Progenitor cell of endocrine pancreas (in vitro differentiated cells): ENCODE measurements around the gene DDX55. TPM values are rescaled to one million over a fixed set of nuclear protein-coding genes. Genes with fewer than 3 reads are reported as not detected.

Experiments
- DNase-seq: peaks from one replicate; pipeline ENCODE4 v3.0.0; 2021; ENCODE audit warnings: low spot score; ENCODE audit not compliant: unreplicated experiment
- H3K27ac Mint-ChIP-seq: 2 replicates; pipeline ENCODE4 v1.8.0; 2021; ENCODE audit warnings: mild to moderate bottlenecking, moderate library complexity, mixed read lengths
- H3K27me3 Mint-ChIP-seq: 2 replicates; pipeline ENCODE4 v1.8.0; 2021; ENCODE audit warnings: mixed read lengths
- H3K36me3 Mint-ChIP-seq: 2 replicates; pipeline ENCODE4 v1.8.0; 2022; ENCODE audit warnings: mixed read lengths; ENCODE audit not compliant: insufficient read depth
- H3K4me1 Mint-ChIP-seq: 2 replicates; pipeline ENCODE4 v1.8.0; 2021; ENCODE audit warnings: low read depth, mixed read lengths
- H3K4me3 Mint-ChIP-seq: 2 replicates; pipeline ENCODE4 v1.8.0; 2021; ENCODE audit warnings: low read depth, mild to moderate bottlenecking, moderate library complexity, mixed read lengths
- H3K9me3 Mint-ChIP-seq: 2 replicates; pipeline ENCODE4 v1.8.0; 2021; ENCODE audit warnings: low read depth, mixed read lengths
- total RNA-seq: library from RNA; stranded (reverse); gene quantifications from 2 replicates; pipeline ENCODE4 v1.2.1, GENCODE V29; 2021
- TF ChIP-seq, protein P1 (sequence below): fragments of 200-600 bp; sonication (generic); IDR thresholded peaks from one replicate; pipeline ENCODE4 v1.5.0; 2021; ENCODE audit warnings: antibody characterized with exemption, mild to moderate bottlenecking; ENCODE audit not compliant: unreplicated experiment

The DDX55 gene
- total RNA-seq, 1 donor from 2014 or later: 33.0 TPM

DNA sequence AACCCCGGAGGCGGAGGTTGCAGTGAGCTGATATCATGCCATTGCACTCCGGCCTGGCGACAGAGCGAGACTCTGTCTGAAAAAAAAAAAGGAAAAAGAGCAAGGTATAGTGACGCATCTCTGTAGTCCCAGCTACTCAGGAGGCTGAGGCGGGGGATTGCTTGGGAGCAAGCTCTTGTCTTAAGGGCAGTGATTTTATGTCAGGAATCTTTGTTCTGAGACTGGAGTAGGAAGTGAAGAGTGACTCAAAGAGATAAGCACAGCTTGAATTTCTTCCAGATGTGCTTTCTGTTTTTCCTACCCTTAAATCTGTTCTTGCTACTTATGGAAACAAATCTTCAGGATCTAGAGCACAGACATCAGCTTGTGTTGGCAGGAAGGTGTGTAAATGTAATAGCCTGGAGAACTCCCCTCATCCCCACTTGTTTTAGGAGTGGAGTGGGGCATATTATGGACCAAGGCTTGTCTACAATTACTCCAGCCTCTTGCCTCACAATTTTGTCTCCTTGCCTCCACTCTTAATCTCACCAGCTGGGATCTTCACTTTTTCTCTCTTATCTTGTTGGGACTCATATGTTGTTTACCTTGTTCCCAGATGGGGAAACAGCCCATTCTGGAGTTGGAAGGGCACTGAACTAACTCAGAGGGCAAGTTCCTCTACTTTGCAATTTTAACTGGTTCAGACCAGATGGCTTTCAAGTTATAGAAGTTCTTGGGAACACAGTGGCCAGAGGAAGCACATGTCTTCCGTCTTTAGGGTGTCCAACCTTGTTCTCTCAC lies 10.0 kb upstream of the DDX55 start:
- TF ChIP-seq, protein P1, sequence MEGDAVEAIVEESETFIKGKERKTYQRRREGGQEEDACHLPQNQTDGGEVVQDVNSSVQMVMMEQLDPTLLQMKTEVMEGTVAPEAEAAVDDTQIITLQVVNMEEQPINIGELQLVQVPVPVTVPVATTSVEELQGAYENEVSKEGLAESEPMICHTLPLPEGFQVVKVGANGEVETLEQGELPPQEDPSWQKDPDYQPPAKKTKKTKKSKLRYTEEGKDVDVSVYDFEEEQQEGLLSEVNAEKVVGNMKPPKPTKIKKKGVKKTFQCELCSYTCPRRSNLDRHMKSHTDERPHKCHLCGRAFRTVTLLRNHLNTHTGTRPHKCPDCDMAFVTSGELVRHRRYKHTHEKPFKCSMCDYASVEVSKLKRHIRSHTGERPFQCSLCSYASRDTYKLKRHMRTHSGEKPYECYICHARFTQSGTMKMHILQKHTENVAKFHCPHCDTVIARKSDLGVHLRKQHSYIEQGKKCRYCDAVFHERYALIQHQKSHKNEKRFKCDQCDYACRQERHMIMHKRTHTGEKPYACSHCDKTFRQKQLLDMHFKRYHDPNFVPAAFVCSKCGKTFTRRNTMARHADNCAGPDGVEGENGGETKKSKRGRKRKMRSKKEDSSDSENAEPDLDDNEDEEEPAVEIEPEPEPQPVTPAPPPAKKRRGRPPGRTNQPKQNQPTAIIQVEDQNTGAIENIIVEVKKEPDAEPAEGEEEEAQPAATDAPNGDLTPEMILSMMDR: no peak
- H3K4me1 Mint-ChIP-seq: peaks cover 2% of the 10 kb centered on the region
- H3K9me3 Mint-ChIP-seq: no peaks in the 10 kb centered on the region
- H3K27ac Mint-ChIP-seq: no peak overlapping the region
- no peak for DNase-seq
- no peak overlapping the region for H3K4me3 Mint-ChIP-seq
- peaks cover 16% of the 10 kb centered on the region for H3K36me3 Mint-ChIP-seq
- no peaks in the 10 kb centered on the region for H3K27me3 Mint-ChIP-seq

DNA sequence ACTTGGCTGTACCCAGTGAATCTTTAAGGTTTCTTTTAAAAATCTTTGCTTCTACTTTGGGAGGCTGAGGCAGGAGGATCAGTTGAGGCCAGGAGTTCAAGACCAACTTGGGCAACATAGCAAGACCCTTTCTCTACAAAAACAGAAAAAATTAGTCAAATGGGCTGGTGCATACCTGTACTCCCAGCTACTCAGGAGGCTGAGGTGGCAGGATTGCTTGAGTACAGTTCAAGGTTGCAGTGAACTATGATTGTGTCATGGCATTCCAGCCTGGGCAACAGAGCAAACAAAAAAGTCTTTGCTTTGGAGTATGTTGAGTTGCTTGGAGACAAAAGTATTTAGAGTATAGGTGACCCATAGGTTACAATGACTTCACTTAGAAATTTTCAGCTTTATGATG lies 6.2 kb upstream of the DDX55 start:
- peaks cover under 1% of the 10 kb centered on the region for H3K4me1 Mint-ChIP-seq
- H3K36me3 Mint-ChIP-seq: peaks cover 13% of the 10 kb centered on the region
- TF ChIP-seq, protein P1: no peak
- H3K4me3 Mint-ChIP-seq: no peak overlapping the region
- DNase-seq: no peak
- H3K27me3 Mint-ChIP-seq: no peaks in the 10 kb centered on the region
- no peaks in the 10 kb centered on the region for H3K9me3 Mint-ChIP-seq
- H3K27ac Mint-ChIP-seq: peak overlapping the region; percentile 69

DNA sequence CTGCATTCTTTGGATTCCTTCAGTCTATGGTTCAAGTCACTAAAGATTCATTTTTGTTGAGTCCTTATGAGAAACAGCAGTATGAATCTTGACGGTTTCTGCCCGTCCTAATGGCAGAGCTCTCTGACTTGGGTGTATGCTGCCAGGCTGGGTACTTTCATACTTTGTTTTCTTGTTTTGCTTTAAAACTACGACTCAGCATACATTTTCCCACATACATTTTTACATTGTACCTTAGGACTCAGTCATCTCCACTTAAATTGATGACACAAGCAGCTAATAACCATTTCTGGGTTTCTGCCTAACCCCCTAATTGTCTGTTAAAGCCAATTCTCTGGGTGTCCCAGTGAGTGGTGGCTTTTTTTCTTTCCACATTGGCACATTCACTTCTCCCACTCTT lies 4.8 kb upstream of the DDX55 start:
- TF ChIP-seq, protein P1: no peak
- Mint-ChIP-seq H3K27ac (no peak overlapping the region), H3K27me3 (no peaks in the 10 kb centered on the region), H3K9me3 (no peaks in the 10 kb centered on the region), H3K4me1 (peaks cover 4% of the 10 kb centered on the region), H3K4me3 (no peak overlapping the region), H3K36me3 (peaks cover 12% of the 10 kb centered on the region)
- DNase-seq: no peak

DNA sequence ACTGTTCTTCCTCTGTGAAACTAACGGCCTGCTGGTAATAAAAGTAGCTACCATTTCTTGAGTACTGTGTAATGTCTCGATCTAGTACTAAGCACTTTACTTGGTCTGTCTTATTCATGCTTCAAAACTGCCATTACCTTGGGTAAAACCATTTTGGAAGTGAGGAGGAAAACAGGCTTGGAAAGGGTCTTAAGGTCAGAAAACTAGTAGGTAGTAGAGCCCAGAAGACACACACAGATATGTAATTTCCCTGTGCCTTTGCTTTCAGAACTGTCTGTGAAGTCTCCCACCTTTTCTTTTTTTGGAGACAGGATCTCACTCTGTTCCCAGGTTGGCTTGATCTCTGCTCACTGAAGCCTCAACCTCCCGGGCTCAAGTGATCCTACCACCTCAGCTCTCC lies 3.4 kb upstream of the DDX55 start:
- Mint-ChIP-seq H3K27me3 (no peaks in the 10 kb centered on the region), H3K4me3 (no peak overlapping the region), H3K27ac (no peak overlapping the region), H3K9me3 (no peaks in the 10 kb centered on the region), H3K36me3 (peaks cover 12% of the 10 kb centered on the region), H3K4me1 (peaks cover 11% of the 10 kb centered on the region)
- DNase-seq: no peak
- TF ChIP-seq, protein P1: no peak

DNA sequence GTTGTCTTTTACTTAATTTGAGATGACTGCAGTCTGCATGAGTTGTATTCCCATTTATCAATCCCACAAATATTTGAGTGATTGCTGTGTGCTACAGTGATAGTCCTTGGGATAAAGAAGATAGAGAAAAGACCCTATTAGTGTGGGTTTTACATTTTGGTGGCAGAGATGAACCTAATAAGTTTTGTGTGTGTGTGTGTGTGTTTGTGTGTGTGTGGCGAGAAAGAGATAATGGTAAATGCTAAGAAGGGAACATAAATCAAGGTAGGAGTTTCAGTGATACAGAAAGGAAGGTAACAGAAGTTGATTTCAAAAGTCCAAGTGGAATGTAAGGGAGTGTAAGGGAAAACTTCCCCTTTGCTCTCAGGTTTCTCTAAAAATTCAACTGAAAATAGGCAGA lies 2.6 kb upstream of the DDX55 start:
- H3K9me3 Mint-ChIP-seq: no peaks in the 10 kb centered on the region
- peak overlapping the region; percentile 14 for H3K4me3 Mint-ChIP-seq
- no peak for DNase-seq
- TF ChIP-seq, protein P1: no peak
- H3K27me3 Mint-ChIP-seq: no peaks in the 10 kb centered on the region
- peaks cover 11% of the 10 kb centered on the region for H3K4me1 Mint-ChIP-seq
- H3K27ac Mint-ChIP-seq: peak overlapping the region; percentile 26
- H3K36me3 Mint-ChIP-seq: peaks cover 12% of the 10 kb centered on the region
